Measurements from ENCODE around the gene PAK1. TPM values are rescaled to one million over a fixed set of nuclear protein-coding genes. Genes with fewer than 3 reads are reported as not detected.

The PAK1 gene
- total RNA-seq: 3.1 and 6.3 TPM in 2 replicates

GRCh38 chr11:77473801-77474683, at the start of gene PAK1:
PAK1 (minus strand) TSS chr11:77474094; CDS start chr11:77392520, 81,574 bp downstream.

GRCh38 chr11:77301510-77301909, 172.4 kb downstream of the PAK1 start, which contains the start of gene GDPD4:
GDPD4 (minus strand) TSS chr11:77301686; CDS start chr11:77285137, 16,549 bp downstream.

Other genes with a start within 250 kb of the PAK1 start
- not detected in 2 replicates for gene GDPD4, start 172.4 kb downstream of the PAK1 start, total RNA-seq
- gene AQP11, start 115.9 kb upstream of the PAK1 start, total RNA-seq: 0.27 and 0.47 TPM in 2 replicates
- 133 and 184 TPM in 2 replicates for gene CLNS1A, start 163.7 kb upstream of the PAK1 start, total RNA-seq